Neuronal stem cell (in vitro differentiated cells): ENCODE data around the gene FBLN7.

Source experiments
- DNase-seq: peaks from one replicate; pipeline ENCODE4 v3.0.0-alpha.2; 2013; ENCODE audit warnings: low spot score
- H2AFZ ChIP-seq: one replicate; pipeline ENCODE4 v1.6.1; 2013; ENCODE audit warnings: mild to moderate bottlenecking, low read length, inconsistent platforms
- H2AK5ac ChIP-seq: 2 replicates; pipeline ENCODE4 v1.6.1; 2013; ENCODE audit warnings: low read depth, mild to moderate bottlenecking, inconsistent platforms, low read length, moderate library complexity, mixed read lengths
- H2BK120ac ChIP-seq: 2 replicates; pipeline ENCODE4 v1.6.1; 2013; ENCODE audit warnings: low read depth, mild to moderate bottlenecking, inconsistent platforms, low read length, moderate library complexity, mixed read lengths
- H2BK12ac ChIP-seq: one replicate; pipeline ENCODE4 v1.6.1; 2013; ENCODE audit warnings: low read length, inconsistent platforms
- H2BK15ac ChIP-seq: 2 replicates; pipeline ENCODE4 v1.6.1; 2013; ENCODE audit warnings: mild to moderate bottlenecking, low read length, inconsistent platforms, mixed read lengths
- H2BK5ac ChIP-seq: one replicate; pipeline ENCODE4 v1.6.1; 2013; ENCODE audit warnings: inconsistent platforms, mild to moderate bottlenecking, low read length, moderate library complexity
- H3K14ac ChIP-seq: one replicate; pipeline ENCODE4 v1.6.1; 2013; ENCODE audit warnings: low read length, inconsistent platforms
- H3K18ac ChIP-seq: 2 replicates; pipeline ENCODE4 v1.6.1; 2013; ENCODE audit warnings: low read length, inconsistent platforms
- H3K23ac ChIP-seq: 2 replicates; pipeline ENCODE4 v1.6.1; 2013; ENCODE audit warnings: low read depth, mild to moderate bottlenecking, mixed read lengths, low read length, inconsistent platforms; ENCODE audit not compliant: poor library complexity
- H3K27ac ChIP-seq: replicated peaks from 3 replicates; pipeline ENCODE4 v1.5.1; 2013; ENCODE audit warnings: low read length, inconsistent platforms
- H3K27me3 ChIP-seq, 3 experiments: 2 replicates each; pipeline ENCODE4 v1.6.1; 2013; ENCODE audit warnings: low read length in 3 of 3, mild to moderate bottlenecking in 2 of 3, inconsistent platforms in 1 of 3, low read depth in 1 of 3, mixed read lengths in 1 of 3, moderate library complexity in 1 of 3; ENCODE audit not compliant: control insufficient read depth in 3 of 3, insufficient read depth in 3 of 3
- H3K36me3 ChIP-seq, 2 donors: replicated peaks in 1 of 2; 2 replicates each; pipeline ENCODE4 v1.6.1; 2013; ENCODE audit warnings: low read length in 2 of 2; ENCODE audit not compliant: control insufficient read depth in 2 of 2, insufficient read depth in 2 of 2
- H3K4ac ChIP-seq: 2 replicates; pipeline ENCODE4 v1.6.1; 2013; ENCODE audit warnings: inconsistent platforms, mild to moderate bottlenecking, low read length, moderate library complexity
- H3K4me1 ChIP-seq, 2 donors: 1 replicate in 1 of 2; 2 replicates in 1 of 2; pipeline ENCODE4 v1.6.1; 2013; ENCODE audit warnings: low read length in 2 of 2, low read depth in 1 of 2; ENCODE audit not compliant: control insufficient read depth in 2 of 2, insufficient read depth in 1 of 2
- H3K4me2 ChIP-seq: one replicate; pipeline ENCODE4 v1.6.1; 2013; ENCODE audit warnings: mild to moderate bottlenecking, low read length, inconsistent platforms; ENCODE audit not compliant: insufficient read depth, poor library complexity, severe bottlenecking
- H3K4me3 ChIP-seq, 2 donors: 2 replicates each; pipeline ENCODE4 v1.5.1; 2013; ENCODE audit warnings: low read length in 2 of 2, mild to moderate bottlenecking in 2 of 2, inconsistent platforms in 1 of 2, moderate library complexity in 1 of 2
- H3K79me1 ChIP-seq: one replicate; pipeline ENCODE4 v1.6.1; 2013; ENCODE audit warnings: low read depth, mild to moderate bottlenecking, inconsistent platforms, low read length, moderate library complexity
- H3K9ac ChIP-seq: one replicate; pipeline ENCODE4 v1.6.1; 2013; ENCODE audit warnings: mild to moderate bottlenecking, low read depth, low read length, inconsistent platforms; ENCODE audit not compliant: poor library complexity
- H3K9me3 ChIP-seq, 2 donors: replicated peaks in 1 of 2; 2 replicates each; pipeline versions ENCODE3 to v1.6.1; 2013; ENCODE audit warnings: low read length in 2 of 2, mild to moderate bottlenecking in 2 of 2, inconsistent platforms in 1 of 2, low read depth in 1 of 2, mixed read lengths in 1 of 2, moderate library complexity in 1 of 2; ENCODE audit not compliant: control insufficient read depth in 2 of 2, insufficient read depth in 1 of 2
- H4K8ac ChIP-seq: one replicate; pipeline ENCODE4 v1.6.1; 2013; ENCODE audit warnings: low read depth, mild to moderate bottlenecking, inconsistent platforms, low read length, moderate library complexity
- H4K91ac ChIP-seq: one replicate; pipeline ENCODE4 v1.6.1; 2013; ENCODE audit warnings: low read length, low read depth, mild to moderate bottlenecking, inconsistent platforms; ENCODE audit not compliant: poor library complexity
- WGBS, 2 donors: extraction: QIAGEN DNeasy Blood & Tissue Kit; methylation state at CpG; one replicate each; pipeline ENCODE4 v1.1.7; 2013; ENCODE audit warnings: missing lambda C conversion rate in 2 of 2, mixed read lengths in 1 of 2; ENCODE audit not compliant: insufficient read length in 2 of 2, insufficient replicate concordance in 1 of 2; ENCODE audit errors: extremely low coverage in 2 of 2; 5-methylcytosine and 5-hydroxymethylcytosine counted together

FBLN7 gene

DNA sequence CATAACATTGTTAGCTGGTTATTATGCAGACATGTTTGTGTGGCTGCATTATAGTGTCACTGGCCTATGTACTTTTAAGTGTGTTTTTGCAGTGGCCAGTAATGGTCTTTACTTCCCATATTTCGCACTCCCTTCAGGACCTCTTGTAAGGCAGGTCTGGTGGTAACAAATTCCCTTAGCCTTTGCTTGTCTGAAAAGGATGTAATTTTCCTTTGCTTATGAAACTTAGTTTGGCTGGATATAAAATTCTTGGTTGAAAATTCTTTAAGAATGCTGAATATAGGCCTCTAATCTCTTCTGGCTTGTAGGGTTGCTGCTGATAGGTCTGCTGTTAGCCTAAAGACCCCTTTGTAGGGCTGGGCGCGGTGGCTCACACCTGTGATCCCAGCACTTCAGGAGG is 82.0 kb downstream of the FBLN7 start:
- H2BK15ac ChIP-seq: no peak overlapping the region
- no peak overlapping the region for H4K8ac ChIP-seq
- no peak overlapping the region for H3K4ac ChIP-seq
- H3K9ac ChIP-seq: no peak overlapping the region
- H2AFZ ChIP-seq: no peak overlapping the region
- no peaks in the 10 kb centered on the region for H3K79me1 ChIP-seq
- no peak for DNase-seq
- WGBS, 2 donors: no CpG with 5 or more reads among the region's 3 CpGs
- H3K23ac ChIP-seq: no peak overlapping the region
- H3K18ac ChIP-seq: no peak overlapping the region
- peaks cover 3 to 26% of the 10 kb centered on the region in 2 donors for H3K9me3 ChIP-seq
- no peaks in the 10 kb centered on the region for H3K27me3 ChIP-seq
- no peak overlapping the region for H2BK12ac ChIP-seq
- no peak overlapping the region for H3K14ac ChIP-seq
- peaks cover 8 to 31% of the 10 kb centered on the region in 2 donors for H3K36me3 ChIP-seq
- H4K91ac ChIP-seq: no peak overlapping the region
- H3K4me2 ChIP-seq: no peak overlapping the region
- H3K4me1 ChIP-seq: no peaks in the 10 kb centered on the region
- no peak overlapping the region for H2BK5ac ChIP-seq
- H3K4me3 ChIP-seq: no peak overlapping the region
- no peak overlapping the region for H2BK120ac ChIP-seq
- H3K27ac ChIP-seq: no peak overlapping the region
- H2AK5ac ChIP-seq: no peak overlapping the region

- Histone ChIP-seq H3K23ac (no peak overlapping the region), H3K36me3 (peaks cover 7 to 29% of the 10 kb centered on the region in 2 donors), H2BK15ac (no peak overlapping the region), H3K9ac (no peak overlapping the region), H4K8ac (no peak overlapping the region), H3K79me1 (no peaks in the 10 kb centered on the region), H3K4ac (no peak overlapping the region), H3K27ac (no peak overlapping the region), H3K4me2 (no peak overlapping the region), H2AK5ac (no peak overlapping the region), H2AFZ (no peak overlapping the region), H2BK120ac (no peak overlapping the region), H3K4me1 (no peaks in the 10 kb centered on the region), H3K4me3 (no peak overlapping the region), H3K9me3 (peaks cover 3 to 26% of the 10 kb centered on the region in 2 donors), H3K27me3 (no peaks in the 10 kb centered on the region), H3K18ac (no peak overlapping the region), H2BK12ac (no peak overlapping the region), H3K14ac (no peak overlapping the region), H2BK5ac (no peak overlapping the region), H4K91ac (no peak overlapping the region)
- no CpG with 5 or more reads among the region's 3 CpGs for WGBS, 2 donors
- DNase-seq: no peak
Observed at GRCh38 chr2:112220831-112221230, 82.6 kb downstream of the FBLN7 start.

- no peak overlapping the region for H3K9ac ChIP-seq
- H3K27ac ChIP-seq: no peak overlapping the region
- H2BK15ac ChIP-seq: no peak overlapping the region
- no peak overlapping the region for H4K91ac ChIP-seq
- H2BK12ac ChIP-seq: no peak overlapping the region
- H4K8ac ChIP-seq: no peak overlapping the region
- no peaks in the 10 kb centered on the region for H3K9me3 ChIP-seq
- H3K4me2 ChIP-seq: no peak overlapping the region
- H2BK120ac ChIP-seq: no peak overlapping the region
- no peak for DNase-seq
- no peaks in the 10 kb centered on the region for H3K27me3 ChIP-seq
- H2AFZ ChIP-seq: no peak overlapping the region
- no peak overlapping the region for H3K4me3 ChIP-seq
- H2AK5ac ChIP-seq: no peak overlapping the region
- H3K4me1 ChIP-seq: no peaks in the 10 kb centered on the region
- no peak overlapping the region for H3K18ac ChIP-seq
- no peaks in the 10 kb centered on the region for H3K79me1 ChIP-seq
- no peak overlapping the region for H3K4ac ChIP-seq
- no peak overlapping the region for H3K14ac ChIP-seq
- peaks cover 2 to 50% of the 10 kb centered on the region in 2 donors for H3K36me3 ChIP-seq
- no peak overlapping the region for H2BK5ac ChIP-seq
- no peak overlapping the region for H3K23ac ChIP-seq
Observed at GRCh38 chr2:112229348-112229747, 91.2 kb downstream of the FBLN7 start.

- Histone ChIP-seq H3K4me1 (no peaks in the 10 kb centered on the region), H3K9ac (no peak overlapping the region), H2AFZ (no peak overlapping the region), H3K36me3 (peaks cover 2 to 56% of the 10 kb centered on the region in 2 donors), H4K8ac (no peak overlapping the region), H2BK15ac (no peak overlapping the region), H3K4me2 (no peak overlapping the region), H3K27ac (no peak overlapping the region), H3K4ac (no peak overlapping the region), H2BK120ac (no peak overlapping the region), H3K18ac (no peak overlapping the region), H3K79me1 (no peaks in the 10 kb centered on the region), H3K4me3 (no peak overlapping the region), H3K9me3 (no peaks in the 10 kb centered on the region), H4K91ac (no peak overlapping the region), H3K23ac (no peak overlapping the region), H3K27me3 (no peaks in the 10 kb centered on the region), H3K14ac (no peak overlapping the region), H2AK5ac (no peak overlapping the region), H2BK12ac (no peak overlapping the region), H2BK5ac (no peak overlapping the region)
- no peak for DNase-seq
- no CpG with 5 or more reads among the region's 3 CpGs for WGBS, 2 donors
Observed at GRCh38 chr2:112230371-112230770, 92.2 kb downstream of the FBLN7 start.
